HepG2 (cell line): Measurements from ENCODE around the gene PXDC1. TPM values are rescaled to one million over a fixed set of nuclear protein-coding genes. Genes with fewer than 3 reads are reported as not detected.

Experiments used
- AGO2 ChIP-seq: fragments of 200-400 bp; formaldehyde crosslinking; optimal IDR thresholded peaks from 2 replicates; pipeline ENCODE3; 2017; ENCODE audit warnings: mild to moderate bottlenecking, low read depth, low read length, moderate library complexity
- AKAP8 ChIP-seq: sonication (generic); formaldehyde crosslinking; IDR thresholded peaks from 2 replicates; pipeline ENCODE4 v1.5.1; 2020; ENCODE audit warnings: mild to moderate bottlenecking, missing genetic modification reagents
- BCL3 ChIP-seq: sonication (generic); formaldehyde crosslinking; IDR thresholded peaks from 2 replicates; pipeline ENCODE4 v1.5.1; 2020; ENCODE audit warnings: mild to moderate bottlenecking, missing genetic modification reagents, moderate library complexity
- CBFB ChIP-seq: sonication (generic); formaldehyde crosslinking; IDR thresholded peaks from 2 replicates; pipeline ENCODE4 v1.4.0; 2020; ENCODE audit warnings: missing genetic modification reagents
- ETV6 ChIP-seq: sonication (generic); formaldehyde crosslinking; conservative IDR thresholded peaks from 2 replicates; pipeline ENCODE4 v1.4.0; 2020; ENCODE audit warnings: missing genetic modification reagents
- MXI1 ChIP-seq: IDR thresholded peaks from 3 replicates; pipeline ENCODE4 v1.6.1; 2012; ENCODE audit warnings: low read depth, low read length, inconsistent platforms, borderline replicate concordance
- NR3C1 ChIP-seq: sonication (generic); formaldehyde crosslinking; IDR thresholded peaks from 2 replicates; pipeline ENCODE4 v1.4.0; 2020; ENCODE audit warnings: missing genetic modification reagents
- PATZ1 ChIP-seq: sonication (generic); formaldehyde crosslinking; IDR thresholded peaks from 2 replicates; pipeline ENCODE4 v1.4.0; 2020; ENCODE audit warnings: missing genetic modification reagents
- PHF20 ChIP-seq: sonication (generic); formaldehyde crosslinking; IDR thresholded peaks from 2 replicates; pipeline ENCODE4 v1.5.0; 2020; ENCODE audit warnings: mild to moderate bottlenecking, missing genetic modification reagents
- REXO4 ChIP-seq: sonication (generic); formaldehyde crosslinking; IDR thresholded peaks from 2 replicates; pipeline ENCODE4 v1.8.0; 2022; ENCODE audit warnings: missing genetic modification reagents, mild to moderate bottlenecking, borderline replicate concordance
- SMC3 ChIP-seq: IDR thresholded peaks from 2 replicates; pipeline ENCODE4 v1.6.1; 2011; ENCODE audit warnings: low read length, improper control_type of control experiment
- TAF15 ChIP-seq: fragments of 200-400 bp; formaldehyde crosslinking; IDR thresholded peaks from one replicate; pipeline ENCODE4 v1.6.1; 2018; ENCODE audit warnings: mild to moderate bottlenecking, low read depth, low read length; ENCODE audit not compliant: poor library complexity, severe bottlenecking
- ZNF704 ChIP-seq: sonication (generic); formaldehyde crosslinking; IDR thresholded peaks from 2 replicates; pipeline ENCODE4 v1.8.1; 2023; ENCODE audit warnings: mild to moderate bottlenecking, inconsistent platforms, moderate library complexity, missing genetic modification reagents, borderline replicate concordance
- ZSCAN9 ChIP-seq: IDR thresholded peaks from 2 replicates; pipeline ENCODE4 v1.6.1; 2016; ENCODE audit warnings: borderline replicate concordance
- polyA plus RNA-seq, 8 experiments: library from polyadenylated mRNA; depleted of rRNA in 3 of 8; stranded (reverse) in 7 of 8; unstranded in 1 of 8; fragments of >200 nt; fragmentation: Illumina TruSeq in 4 of 8; extraction: Trizol in 4 of 8; gene quantifications; 2 replicates each; pipeline versions ENCODE4 v1.2.1 to v1.2.3, GENCODE V29; 2011 to 2016; ENCODE audit warnings: low read depth in 4 of 8, missing spikeins in 1 of 8, mixed read lengths in 1 of 8; ENCODE audit not compliant: insufficient read depth in 1 of 8
- total RNA-seq, 5 experiments: library from RNA; depleted of rRNA; stranded (reverse); fragments of >200 nt; fragmentation: Illumina TruSeq; extraction: Trizol; gene quantifications; 2 replicates each; pipeline ENCODE4 v1.2.3, GENCODE V29; 2016; ENCODE audit warnings: low read depth in 1 of 5
- TF ChIP-seq, protein P1 (sequence below): IDR thresholded peaks from 2 replicates; pipeline ENCODE4 v1.6.1; 2016; ENCODE audit warnings: mild to moderate bottlenecking
- TF ChIP-seq, protein P2 (sequence below): sonication (generic); formaldehyde crosslinking; IDR thresholded peaks from 2 replicates; pipeline ENCODE4 v1.5.1; 2020; ENCODE audit warnings: mild to moderate bottlenecking, moderate library complexity, missing genetic modification reagents
- TF ChIP-seq, protein P3 (sequence below): sonication (generic); formaldehyde crosslinking; IDR thresholded peaks from 2 replicates; pipeline ENCODE4 v1.4.0; 2020; ENCODE audit warnings: missing genetic modification reagents, borderline replicate concordance

PXDC1 gene
- total and polyA plus RNA-seq, 2 of the 13 experiments (the other 11 are each of a cell fraction or from before 2014, with no cell fraction given): 32.4 to 34.7 TPM

DNA sequence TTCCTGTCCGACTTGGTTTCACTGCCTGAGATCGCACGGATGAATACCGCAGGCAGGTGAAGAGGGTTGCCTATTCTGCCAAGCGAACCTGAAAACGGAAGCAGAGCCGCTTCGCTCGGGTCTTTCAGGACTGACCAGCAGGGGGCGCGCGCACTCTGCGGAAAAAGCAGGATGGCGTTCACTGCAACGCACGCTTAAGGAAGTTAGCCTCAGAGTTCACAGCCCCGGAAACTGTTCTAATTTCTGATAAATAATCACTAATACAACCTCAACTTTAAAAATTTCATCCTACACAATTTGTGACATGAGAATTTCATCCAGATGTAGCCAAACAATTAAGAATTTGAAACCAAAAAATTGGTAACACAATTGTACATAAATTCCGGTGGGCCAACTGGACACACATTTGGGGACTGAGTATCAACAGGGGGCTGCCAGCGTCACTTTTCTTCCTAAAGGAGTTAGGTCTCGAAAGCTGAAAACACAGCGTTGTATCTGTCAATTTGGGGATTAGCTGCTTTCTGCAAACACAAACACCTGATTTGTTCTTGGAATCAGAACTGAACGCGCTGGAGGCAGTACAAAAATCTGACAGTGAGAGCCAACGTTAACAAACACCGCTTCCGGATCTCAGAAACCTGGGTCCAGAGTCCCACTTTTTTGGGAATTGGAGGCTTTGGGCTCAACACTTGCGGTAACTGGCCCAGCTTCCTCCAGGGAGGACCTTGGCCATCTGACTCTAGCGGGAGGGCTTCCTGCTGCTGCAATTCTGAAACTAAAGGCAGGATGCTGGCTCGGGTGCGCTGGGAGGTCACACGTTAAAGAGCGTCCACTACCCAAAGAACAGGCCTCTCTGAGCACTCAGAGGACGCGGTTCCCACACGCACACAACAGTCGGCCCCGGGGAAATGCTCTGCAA is 8.8 kb downstream of the PXDC1 start (continued):
- peak; percentile 53; the same call in 1 of the 3 replicates for TF ChIP-seq MXI1
- TF ChIP-seq NR3C1 (CRISPR knock-in tag): no peak
- TF ChIP-seq PHF20 (CRISPR knock-in tag): no peak
- no peak for TF ChIP-seq PATZ1 (CRISPR knock-in tag)
- TF ChIP-seq BCL3 (CRISPR knock-in tag): no peak; the same call in 1 of the 2 replicates
- TF ChIP-seq ZNF704 (CRISPR knock-in tag): no peak
- TF ChIP-seq ETV6 (CRISPR knock-in tag): no peak
- TF ChIP-seq, protein P1, sequence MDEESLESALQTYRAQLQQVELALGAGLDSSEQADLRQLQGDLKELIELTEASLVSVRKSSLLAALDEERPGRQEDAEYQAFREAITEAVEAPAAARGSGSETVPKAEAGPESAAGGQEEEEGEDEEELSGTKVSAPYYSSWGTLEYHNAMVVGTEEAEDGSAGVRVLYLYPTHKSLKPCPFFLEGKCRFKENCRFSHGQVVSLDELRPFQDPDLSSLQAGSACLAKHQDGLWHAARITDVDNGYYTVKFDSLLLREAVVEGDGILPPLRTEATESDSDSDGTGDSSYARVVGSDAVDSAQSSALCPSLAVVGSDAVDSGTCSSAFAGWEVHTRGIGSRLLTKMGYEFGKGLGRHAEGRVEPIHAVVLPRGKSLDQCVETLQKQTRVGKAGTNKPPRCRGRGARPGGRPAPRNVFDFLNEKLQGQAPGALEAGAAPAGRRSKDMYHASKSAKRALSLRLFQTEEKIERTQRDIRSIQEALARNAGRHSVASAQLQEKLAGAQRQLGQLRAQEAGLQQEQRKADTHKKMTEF: peak; percentile 74; the same call in 1 of the 2 replicates
- TF ChIP-seq TAF15: no peak
- TF ChIP-seq ZSCAN9 (CRISPR knock-in tag): peak; percentile 63
- peak; percentile 61 for TF ChIP-seq CBFB
- TF ChIP-seq SMC3: peak; percentile 87
- TF ChIP-seq, protein P2, sequence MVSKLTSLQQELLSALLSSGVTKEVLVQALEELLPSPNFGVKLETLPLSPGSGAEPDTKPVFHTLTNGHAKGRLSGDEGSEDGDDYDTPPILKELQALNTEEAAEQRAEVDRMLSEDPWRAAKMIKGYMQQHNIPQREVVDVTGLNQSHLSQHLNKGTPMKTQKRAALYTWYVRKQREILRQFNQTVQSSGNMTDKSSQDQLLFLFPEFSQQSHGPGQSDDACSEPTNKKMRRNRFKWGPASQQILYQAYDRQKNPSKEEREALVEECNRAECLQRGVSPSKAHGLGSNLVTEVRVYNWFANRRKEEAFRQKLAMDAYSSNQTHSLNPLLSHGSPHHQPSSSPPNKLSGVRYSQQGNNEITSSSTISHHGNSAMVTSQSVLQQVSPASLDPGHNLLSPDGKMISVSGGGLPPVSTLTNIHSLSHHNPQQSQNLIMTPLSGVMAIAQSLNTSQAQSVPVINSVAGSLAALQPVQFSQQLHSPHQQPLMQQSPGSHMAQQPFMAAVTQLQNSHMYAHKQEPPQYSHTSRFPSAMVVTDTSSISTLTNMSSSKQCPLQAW (CRISPR knock-in tag): peak; percentile 39
- TF ChIP-seq AKAP8 (CRISPR knock-in tag): peak; percentile 24; the same call in 1 of the 2 replicates
- TF ChIP-seq REXO4 (CRISPR knock-in tag): no peak
- TF ChIP-seq AGO2: no peak
- TF ChIP-seq, protein P3, sequence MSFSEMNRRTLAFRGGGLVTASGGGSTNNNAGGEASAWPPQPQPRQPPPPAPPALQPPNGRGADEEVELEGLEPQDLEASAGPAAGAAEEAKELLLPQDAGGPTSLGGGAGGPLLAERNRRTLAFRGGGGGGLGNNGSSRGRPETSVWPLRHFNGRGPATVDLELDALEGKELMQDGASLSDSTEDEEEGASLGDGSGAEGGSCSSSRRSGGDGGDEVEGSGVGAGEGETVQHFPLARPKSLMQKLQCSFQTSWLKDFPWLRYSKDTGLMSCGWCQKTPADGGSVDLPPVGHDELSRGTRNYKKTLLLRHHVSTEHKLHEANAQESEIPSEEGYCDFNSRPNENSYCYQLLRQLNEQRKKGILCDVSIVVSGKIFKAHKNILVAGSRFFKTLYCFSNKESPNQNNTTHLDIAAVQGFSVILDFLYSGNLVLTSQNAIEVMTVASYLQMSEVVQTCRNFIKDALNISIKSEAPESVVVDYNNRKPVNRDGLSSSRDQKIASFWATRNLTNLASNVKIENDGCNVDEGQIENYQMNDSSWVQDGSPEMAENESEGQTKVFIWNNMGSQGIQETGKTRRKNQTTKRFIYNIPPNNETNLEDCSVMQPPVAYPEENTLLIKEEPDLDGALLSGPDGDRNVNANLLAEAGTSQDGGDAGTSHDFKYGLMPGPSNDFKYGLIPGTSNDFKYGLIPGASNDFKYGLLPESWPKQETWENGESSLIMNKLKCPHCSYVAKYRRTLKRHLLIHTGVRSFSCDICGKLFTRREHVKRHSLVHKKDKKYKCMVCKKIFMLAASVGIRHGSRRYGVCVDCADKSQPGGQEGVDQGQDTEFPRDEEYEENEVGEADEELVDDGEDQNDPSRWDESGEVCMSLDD (CRISPR knock-in tag): no peak
